Stimulated activated CD8-positive, alpha-beta memory T cell treated with anti-CD3 and anti-CD28 coated beads, Interleukin-4, amount 100 ng/mL, for 1 hour (primary cell): ENCODE results near the gene TSR3.
A peak's percentile ranks its signal among the peaks of the same experiment; 100 is the strongest.

Source experiments
- DNase-seq, 2 donors: peaks; one replicate each; pipeline ENCODE4 v3.0.0-alpha.2; 2020; ENCODE audit warnings: low read depth in 2 of 2, low spot score in 1 of 2

TSR3 gene

GRCh38 chr16:1311212-1311737 is 40.4 kb downstream of the TSR3 start:
- no peak for DNase-seq

- no peak for DNase-seq
Measured at GRCh38 chr16:1310832-1311200, 40.9 kb downstream of the TSR3 start.

- DNase-seq: no peak
Measured at GRCh38 chr16:1309888-1310831, 41.5 kb downstream of the TSR3 start.

GRCh38 chr16:1308977-1309885 is 42.4 kb downstream of the TSR3 start, which contains the start of gene UBE2I:
Gene UBE2I, plus strand, starts transcription at chr16:1309636. Its CDS starts 4,395 bp downstream, at chr16:1314031.
- DNase-seq: peak; percentile 95 to 96

GRCh38 chr16:1308036-1308976 is 43.4 kb downstream of the TSR3 start:
- DNase-seq: no peak

- no peak for DNase-seq
Measured at GRCh38 chr16:1306334-1306733, 45.3 kb downstream of the TSR3 start.

GRCh38 chr16:1305823-1306222 is 45.9 kb downstream of the TSR3 start:
- DNase-seq: no peak

GRCh38 chr16:1301562-1301961 is 50.1 kb downstream of the TSR3 start:
- DNase-seq: no peak

- peak; percentile 38 to 58 for DNase-seq
Measured at GRCh38 chr16:1300664-1301476, 50.8 kb downstream of the TSR3 start.

GRCh38 chr16:1299868-1300203 is 51.8 kb downstream of the TSR3 start:
- DNase-seq: no peak
